CD4-positive, alpha-beta T cell treated with Interleukin-1 beta for 1 hour (primary cell): ENCODE measurements around the gene EFEMP2.

Experiments used
- DNase-seq, 2 donors: peaks; one replicate each; pipeline ENCODE4 v3.0.0-alpha.2; 2020 to 2022

The EFEMP2 gene

GRCh38 chr11:65872586-65873317, at the start of gene EFEMP2:
Gene EFEMP2 (minus strand): TSS chr11:65872800. CDS start chr11:65872354, 446 bp downstream.
- no peak for DNase-seq

GRCh38 chr11:65921876-65922275, 49.3 kb upstream of the EFEMP2 start:
- DNase-seq = no peak

DNA sequence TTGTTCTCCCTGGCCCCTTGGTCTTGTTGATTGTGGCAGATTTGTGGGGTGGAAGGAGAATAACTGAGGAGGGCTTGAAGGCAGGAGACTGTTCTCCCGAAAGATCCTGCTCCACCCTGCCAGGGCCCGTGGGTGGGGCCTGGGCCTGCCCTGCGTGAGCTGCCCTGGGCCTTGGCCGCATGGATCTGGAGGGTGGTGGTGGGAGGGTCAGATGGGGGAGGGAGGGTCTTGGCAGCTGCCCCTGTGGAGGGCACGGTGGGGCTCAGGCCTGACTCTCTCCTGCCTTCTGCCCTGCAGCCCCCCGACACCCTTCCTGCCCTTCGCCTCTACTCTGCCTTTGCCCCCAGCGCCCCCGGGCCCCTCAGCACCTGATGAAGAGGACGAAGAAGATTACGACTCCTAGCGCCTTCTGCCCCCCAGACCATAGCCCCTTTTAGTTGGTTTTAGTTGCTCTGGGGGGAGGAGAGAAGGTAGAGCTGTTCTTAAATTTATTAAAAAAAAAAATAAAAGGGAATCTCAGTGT, 48.5 kb upstream of the EFEMP2 start:
- DNase-seq = no peak

DNA sequence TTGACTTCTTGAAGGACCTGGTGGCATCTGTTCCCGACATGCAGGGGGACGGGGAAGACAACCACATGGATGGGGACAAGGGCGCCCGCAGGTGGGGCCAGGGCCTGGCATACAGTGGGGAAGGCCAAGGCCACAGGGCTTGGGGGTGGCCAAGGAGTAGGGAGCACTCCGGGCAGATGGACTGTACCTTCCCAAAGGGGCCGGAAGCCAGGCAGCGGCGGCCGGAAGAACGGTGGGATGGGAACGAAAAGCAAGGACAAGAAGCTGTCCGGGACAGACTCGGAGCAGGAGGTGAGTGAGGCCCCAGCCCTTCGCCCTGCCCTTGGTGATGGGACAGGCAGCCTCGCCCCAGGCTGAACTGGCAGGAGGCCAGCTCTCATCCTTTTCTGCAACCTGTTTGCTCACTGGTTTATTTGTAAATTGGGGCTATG, 47.8 kb upstream of the EFEMP2 start:
- no peak for DNase-seq

DNA sequence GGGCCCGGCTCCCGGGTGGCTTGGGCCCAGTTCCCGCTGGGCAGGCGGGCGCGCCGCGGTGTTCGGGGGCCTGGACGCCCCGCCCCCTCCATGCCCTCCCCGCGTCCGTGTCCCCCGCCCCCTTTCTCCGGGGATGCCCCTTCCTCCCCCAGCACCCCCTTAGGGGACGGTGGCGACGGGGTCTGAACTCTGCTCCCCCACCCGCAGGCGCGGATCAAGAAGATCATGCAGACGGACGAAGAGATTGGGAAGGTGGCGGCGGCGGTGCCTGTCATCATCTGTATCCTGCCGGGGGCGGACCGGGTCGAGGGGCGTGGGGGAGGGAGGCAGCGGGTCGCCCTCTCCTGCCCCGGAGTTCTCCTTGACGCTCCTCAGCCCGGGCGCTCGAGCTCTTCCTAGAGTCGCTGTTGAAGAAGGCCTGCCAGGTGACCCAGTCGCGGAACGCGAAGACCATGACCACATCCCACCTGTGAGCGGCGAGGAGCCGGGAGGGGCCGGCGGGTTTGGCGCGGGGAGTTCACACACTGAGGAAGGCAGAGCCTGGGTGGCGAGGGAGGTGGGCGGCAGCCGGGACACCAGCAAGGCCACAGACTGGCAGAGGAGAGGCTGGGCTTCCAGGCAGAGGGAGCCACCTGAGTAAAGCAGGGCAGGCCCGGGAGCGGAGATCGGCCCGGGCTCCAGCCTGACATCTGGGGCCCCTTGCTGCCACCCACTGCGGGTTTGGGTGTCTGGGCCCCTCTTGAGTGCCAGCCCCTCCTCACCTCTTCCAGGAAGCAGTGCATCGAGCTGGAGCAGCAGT, 47.2 kb upstream of the EFEMP2 start:
- DNase-seq = peak; percentile 66 to 70

- peak; percentile 98 to 99 for DNase-seq
These were observed 46.6 kb upstream of the EFEMP2 start, which contains the start of gene DRAP1 for GRCh38 chr11:65919141-65919572. Gene DRAP1 (plus strand): TSS chr11:65919426. CDS start chr11:65919502, 76 bp downstream.

DNA sequence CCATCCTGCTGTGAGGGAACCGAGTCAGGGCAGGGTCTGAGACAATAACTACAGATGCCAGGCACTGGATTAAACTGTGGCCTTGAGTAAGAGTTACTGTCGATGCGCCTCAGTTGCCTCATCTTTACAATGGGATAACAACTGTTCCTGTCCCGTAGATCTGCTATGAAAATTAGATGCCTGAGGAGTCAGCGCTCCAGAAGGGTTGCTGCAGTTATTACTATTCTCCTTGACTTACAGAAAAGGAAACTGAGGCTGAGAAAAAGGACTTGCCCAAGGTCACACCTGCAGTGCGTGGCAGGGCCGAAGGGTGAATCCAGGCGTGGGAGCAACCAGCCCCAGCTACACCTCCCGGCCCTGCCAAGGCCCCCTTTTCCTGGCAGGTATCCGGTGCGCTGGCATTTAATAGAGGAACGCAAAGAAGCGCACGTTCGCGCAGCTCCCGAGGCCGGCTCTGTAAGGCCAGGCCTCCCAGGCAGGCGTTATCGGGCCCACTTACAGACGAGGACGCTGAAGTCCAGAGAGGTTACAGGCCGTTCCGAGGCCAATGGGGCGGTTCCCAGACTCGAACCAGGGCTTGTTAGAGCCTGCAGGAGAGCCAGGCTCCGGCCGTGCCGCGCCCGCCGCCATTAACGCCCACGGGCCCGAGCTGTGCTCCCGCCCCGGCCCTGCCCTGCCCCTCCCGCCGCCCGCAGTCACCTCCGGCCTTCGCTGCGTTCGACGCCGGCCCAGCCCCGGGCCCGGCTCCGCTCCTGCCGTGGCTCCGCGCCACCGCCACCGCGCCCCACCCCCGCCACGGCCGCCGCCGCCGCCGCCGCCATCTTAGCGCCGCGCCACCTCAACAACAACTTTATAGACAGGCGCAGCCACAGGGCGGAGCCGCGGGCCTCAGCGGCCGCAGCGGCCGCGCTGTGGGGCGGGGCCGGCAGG, 45.9 kb upstream of the EFEMP2 start, which contains the start of gene C11orf68:
C11orf68 (minus strand) TSS at position 852 of the 930 bp plus-strand sequence; CDS start at position 821, 31 bp downstream.
- no peak for DNase-seq

DNA sequence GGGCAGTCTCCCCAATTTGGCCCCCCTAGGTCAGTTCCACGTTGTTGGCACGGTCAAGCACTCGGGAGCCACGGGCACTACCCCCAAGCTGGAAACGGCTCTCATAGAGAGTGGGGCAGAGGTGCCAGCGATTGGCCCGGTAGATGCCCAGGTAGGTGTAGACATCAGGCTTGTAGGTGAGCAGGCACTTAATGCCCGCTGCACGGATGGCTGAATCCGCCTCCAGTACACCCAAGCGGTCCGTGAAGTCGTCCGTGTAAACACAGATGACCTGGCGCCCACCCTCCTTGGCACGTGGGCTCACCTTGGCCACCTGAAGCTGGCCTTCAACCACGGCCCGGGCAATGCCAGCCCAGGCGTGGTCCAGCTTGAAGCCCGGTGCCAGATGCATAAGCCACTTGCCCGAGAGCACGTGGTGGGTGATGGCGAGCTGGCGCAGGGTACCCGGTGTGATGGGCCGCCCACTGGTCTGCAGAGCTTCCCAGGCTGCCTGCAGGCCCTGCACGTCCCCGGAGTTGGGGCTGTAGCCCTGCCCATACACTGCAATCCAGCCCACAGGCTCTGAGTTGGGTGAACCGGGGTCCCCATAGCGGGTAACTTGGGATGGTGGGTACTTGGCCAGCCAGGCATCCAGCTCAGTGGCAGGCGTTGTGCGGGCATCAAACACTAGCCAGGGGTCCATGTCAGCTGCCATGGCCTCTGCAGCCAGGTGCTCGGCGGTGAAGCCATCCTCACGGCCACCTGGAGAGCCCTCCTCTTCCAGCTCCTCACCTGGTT, 45.0 kb upstream of the EFEMP2 start:
- no peak for DNase-seq

DNA sequence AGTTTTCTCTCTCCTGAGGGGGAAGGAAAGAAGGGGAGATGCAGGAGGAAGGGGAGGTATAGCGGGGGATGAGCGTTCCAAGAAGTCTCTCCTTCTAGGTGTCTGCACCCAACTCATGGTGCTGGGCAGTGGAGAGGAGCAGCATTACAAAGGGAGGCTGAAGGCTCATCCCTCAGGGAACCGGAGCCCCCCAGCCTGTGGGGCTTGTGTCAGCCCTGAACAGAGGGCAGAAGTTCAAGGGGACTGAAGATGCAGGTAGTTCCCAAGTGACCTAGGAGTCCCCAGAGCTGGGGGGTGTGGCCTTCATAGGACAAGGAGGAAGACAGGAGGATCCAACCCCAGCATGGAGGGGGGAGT, 44.5 kb upstream of the EFEMP2 start:
- no peak for DNase-seq

- DNase-seq = no peak
These were observed 43.8 kb upstream of the EFEMP2 start for GRCh38 chr11:65916391-65916790.

- peak in 1 of 2 donors; percentile 53 for DNase-seq
These were observed 43.2 kb upstream of the EFEMP2 start for GRCh38 chr11:65915821-65916251.

DNA sequence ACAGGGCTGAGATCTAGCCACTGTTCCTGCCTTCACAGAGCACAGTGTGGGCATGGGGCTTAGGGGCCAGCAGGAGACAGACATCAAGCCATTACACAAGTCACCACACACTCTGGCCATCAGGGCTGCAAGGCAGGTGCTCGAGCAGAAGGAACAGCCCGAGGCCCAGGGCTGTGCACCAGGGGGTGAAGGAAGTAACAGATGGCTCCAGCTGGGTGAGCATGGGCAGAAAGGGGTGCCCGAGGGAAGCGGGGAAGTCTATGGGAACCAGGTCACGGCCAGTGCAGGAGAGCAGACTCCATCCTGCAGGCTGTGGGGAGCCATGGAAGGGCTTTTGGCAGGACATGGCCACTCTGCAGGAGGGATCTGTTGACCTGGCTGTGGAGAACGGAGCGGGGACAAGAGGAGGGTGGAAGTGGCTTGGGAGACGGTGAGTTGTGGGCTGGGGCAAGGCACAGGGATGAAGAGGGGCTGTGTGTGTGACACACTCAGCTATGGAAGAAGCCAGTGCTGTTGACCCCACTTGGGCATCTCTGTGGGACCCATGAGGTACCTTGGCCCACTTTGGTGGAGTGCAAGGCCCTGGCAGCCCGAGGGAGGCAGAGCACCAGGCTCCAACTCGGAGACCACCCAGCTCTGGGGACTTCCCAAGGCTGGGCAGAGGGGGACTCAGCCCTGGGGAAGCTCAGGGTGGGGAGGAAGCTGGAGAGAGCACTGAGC, 42.7 kb upstream of the EFEMP2 start:
- no peak for DNase-seq

GRCh38 chr11:65912845-65913244, 40.2 kb upstream of the EFEMP2 start:
- no peak for DNase-seq

- DNase-seq = no peak
These were observed 39.3 kb upstream of the EFEMP2 start for GRCh38 chr11:65911682-65912568.

GRCh38 chr11:65907878-65908277, 35.3 kb upstream of the EFEMP2 start:
- no peak for DNase-seq

DNA sequence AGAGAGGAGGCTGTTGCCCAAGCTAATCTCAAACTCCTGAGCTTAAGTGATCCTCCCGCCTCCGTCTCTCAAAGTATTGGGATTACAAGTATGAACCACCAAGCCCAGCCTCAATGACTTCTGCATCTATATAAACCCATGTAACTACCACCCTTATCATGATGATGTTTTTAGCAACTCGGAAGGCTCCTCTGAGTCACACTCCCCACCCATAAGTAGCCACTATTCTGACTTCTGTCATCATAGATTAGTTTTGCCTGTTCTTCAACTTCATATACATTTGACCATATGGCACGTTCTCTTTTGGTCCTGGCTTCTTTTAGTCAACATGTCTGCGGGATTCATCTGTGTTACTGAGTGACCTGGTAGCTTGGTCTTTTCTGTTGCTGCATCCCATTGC, 34.0 kb upstream of the EFEMP2 start:
- no peak for DNase-seq

GRCh38 chr11:65903715-65904114, 31.1 kb upstream of the EFEMP2 start:
- no peak for DNase-seq

- no peak for DNase-seq
These were observed 30.5 kb upstream of the EFEMP2 start for GRCh38 chr11:65903068-65903481.

DNA sequence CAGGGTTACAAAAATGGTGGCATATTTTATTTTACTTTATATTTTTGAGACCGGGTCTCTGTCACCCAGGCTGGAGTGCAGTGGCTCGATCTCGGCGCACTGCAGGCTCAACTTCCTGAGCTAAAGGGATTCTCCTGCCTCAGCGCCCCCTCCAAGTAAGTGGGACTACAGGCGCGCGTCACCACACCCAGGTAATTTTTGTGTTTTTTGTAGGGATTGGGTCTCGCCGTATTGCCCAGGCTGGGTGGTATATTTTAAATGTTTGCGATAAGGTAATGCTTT, 28.2 kb upstream of the EFEMP2 start:
- no peak for DNase-seq
